A549 treated with AZD2906 at 1 μM for 4 hours (cell line): ENCODE data around the gene TIPRL. TPM values are rescaled to one million over a fixed set of nuclear protein-coding genes. Genes with fewer than 3 reads are reported as not detected.

Experiments
- total RNA-seq: library from RNA; stranded (reverse); fragments of 200-300 nt; extraction: Qiagen RNA extraction; gene quantifications from 5 replicates; pipeline ENCODE4 v1.2.3, GENCODE V29; 2022

Gene TIPRL
- 29.2 to 33.6 TPM (median 32.3 TPM) in 5 replicates for total RNA-seq

GRCh38 chr1:168178638-168179437 is at the start of gene TIPRL:
Gene TIPRL (plus strand): TSS chr1:168178962. CDS start chr1:168179078, 116 bp downstream.

GRCh38 chr1:168136709-168137514 is 41.9 kb upstream of the TIPRL start, which contains the start of gene GPR161:
Gene GPR161 (minus strand): TSS chr1:168136930. CDS start chr1:168104850, 32,080 bp downstream.

GRCh38 chr1:168225476-168226190 is 46.9 kb downstream of the TIPRL start, which contains the start of gene SFT2D2:
Gene SFT2D2 (plus strand): TSS chr1:168226004. CDS start chr1:168226080, 76 bp downstream.

Other genes starting within 250 kb of the TIPRL start
- 22.3 to 31.0 TPM (median 24.2 TPM) in 5 replicates for gene DCAF6, start 242.3 kb upstream of the TIPRL start, total RNA-seq
- gene MPC2, start 241.9 kb upstream of the TIPRL start, total RNA-seq = 41.9 to 79.3 TPM (median 72.6 TPM) in 5 replicates
- 11.5 to 18.9 TPM (median 17.6 TPM) in 5 replicates for gene GPR161, start 42.0 kb upstream of the TIPRL start, total RNA-seq
- 11.1 to 19.0 TPM (median 12.2 TPM) in 5 replicates for gene SFT2D2, start 47.0 kb downstream of the TIPRL start, total RNA-seq
- 0.54 to 0.73 TPM (median 0.66 TPM) in 5 replicates for gene TBX19, start 101.9 kb downstream of the TIPRL start, total RNA-seq